Thyroid gland (tissue), 4 donors: Measurements from ENCODE around the gene SLCO3A1.

Experiments used
- CTCF ChIP-seq, 6 experiments: fragments of 200-600 bp in 3 of 6; fragments of 450-650 bp in 3 of 6; sonication (generic) in 3 of 6; IDR thresholded peaks; one replicate each; pipeline ENCODE4 v1.5.1; 2016 to 2019; ENCODE audit warnings: antibody characterized with exemption in 6 of 6, mild to moderate bottlenecking in 2 of 6, inconsistent platforms in 1 of 6, moderate library complexity in 1 of 6
- POLR2A ChIP-seq, 2 donors: fragments of 450-650 bp; IDR thresholded peaks; one replicate each; pipeline ENCODE4 v1.6.1; 2017; ENCODE audit warnings: antibody characterized with exemption in 2 of 2, mild to moderate bottlenecking in 2 of 2, moderate library complexity in 1 of 2

DNA sequence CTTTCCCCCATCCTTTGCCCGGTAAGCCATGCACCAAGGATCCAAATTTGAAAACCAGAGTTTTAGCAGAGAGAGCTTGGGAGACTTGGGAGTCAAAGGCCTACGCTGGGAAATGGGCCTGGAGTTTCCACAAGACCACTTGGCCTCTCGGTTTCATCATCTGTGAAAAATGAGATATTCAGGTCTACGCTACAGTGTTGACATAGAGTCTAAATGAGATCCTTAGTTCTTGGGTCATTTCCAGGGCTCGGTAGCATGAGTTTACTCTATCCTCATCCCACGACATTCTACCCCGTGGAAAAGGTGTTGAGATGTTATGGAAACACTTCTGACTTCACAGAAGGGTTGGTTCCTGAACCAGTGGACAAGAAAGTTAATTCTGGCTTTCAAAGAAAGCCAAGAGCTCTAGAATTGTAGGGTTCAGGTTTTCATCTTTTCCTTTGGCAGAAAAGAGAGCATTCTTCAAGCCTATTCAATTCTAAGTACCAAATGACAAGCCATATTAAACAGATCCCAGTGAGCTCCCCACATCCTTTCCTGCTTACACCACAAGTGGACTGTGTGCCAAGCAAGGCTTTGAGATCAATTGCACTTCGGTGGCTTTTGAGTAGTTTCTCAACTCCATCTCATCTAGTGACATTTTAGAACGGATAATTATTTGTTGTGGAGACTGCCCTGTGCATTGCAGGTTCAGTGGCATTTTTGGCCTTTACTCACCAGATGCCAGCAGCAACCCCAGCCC, 219.7 kb downstream of the SLCO3A1 start:
- TF ChIP-seq CTCF (IDR thresholded peaks at IDR 0.05) (no peak), POLR2A (IDR thresholded peaks at IDR 0.05) (no peak)
